Effector memory CD4-positive, alpha-beta T cell (primary cell): ENCODE data around the gene LRP6.

Experiments used
- DNase-seq, 3 donors: peaks; one replicate each; pipeline ENCODE4 v3.0.0-alpha.2; 2020
- H3K27ac ChIP-seq: 2 replicates; pipeline ENCODE4 v1.7.0; 2013; ENCODE audit warnings: mild to moderate bottlenecking, low read length, moderate library complexity; ENCODE audit not compliant: insufficient read depth, poor library complexity, severe bottlenecking
- H3K27me3 ChIP-seq: replicated peaks from 2 replicates; pipeline ENCODE4 v1.7.0; 2013; ENCODE audit warnings: mild to moderate bottlenecking, low read length; ENCODE audit not compliant: insufficient read depth, control insufficient read depth, poor library complexity, severe bottlenecking
- H3K36me3 ChIP-seq: 2 replicates; pipeline ENCODE4 v1.7.0; 2013; ENCODE audit warnings: mild to moderate bottlenecking, low read length, moderate library complexity; ENCODE audit not compliant: control insufficient read depth, insufficient read depth
- H3K4me1 ChIP-seq: 2 replicates; pipeline ENCODE4 v1.7.0; 2013; ENCODE audit warnings: low read length, mild to moderate bottlenecking; ENCODE audit not compliant: control insufficient read depth, insufficient read depth, poor library complexity, severe bottlenecking
- H3K4me3 ChIP-seq: 2 replicates; pipeline ENCODE4 v1.7.0; 2013; ENCODE audit warnings: low read length, low read depth, mild to moderate bottlenecking; ENCODE audit not compliant: insufficient read depth, poor library complexity, severe bottlenecking
- H3K9me3 ChIP-seq: 2 replicates; pipeline ENCODE4 v1.7.0; 2013; ENCODE audit warnings: mild to moderate bottlenecking, low read length, moderate library complexity; ENCODE audit not compliant: control insufficient read depth

Gene LRP6

DNA sequence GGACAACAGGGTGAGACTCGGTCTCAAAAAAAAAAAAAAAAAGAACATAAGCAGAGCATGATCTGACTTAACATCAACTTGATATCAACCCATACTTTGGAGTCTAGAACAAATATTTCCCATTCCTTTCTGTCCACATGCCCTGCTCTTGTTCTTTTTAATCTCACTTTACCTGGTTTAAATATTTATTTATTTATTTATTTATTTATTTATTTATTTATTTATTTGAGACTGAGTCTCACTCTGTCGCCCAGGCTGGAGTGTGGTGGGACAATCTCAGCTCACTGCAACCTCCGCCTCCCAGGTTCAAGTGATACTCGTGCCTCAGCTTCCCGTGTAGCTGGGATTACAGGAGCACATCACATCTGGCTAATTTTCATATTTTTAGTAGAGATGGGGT, 19.6 kb upstream of the LRP6 start:
- no peaks in the 10 kb centered on the region for H3K9me3 ChIP-seq
- no peaks in the 10 kb centered on the region for H3K36me3 ChIP-seq
- DNase-seq: no peak
- no peaks in the 10 kb centered on the region for H3K4me1 ChIP-seq
- H3K4me3 ChIP-seq: no peak overlapping the region
- no peaks in the 10 kb centered on the region for H3K27me3 ChIP-seq
- no peak overlapping the region for H3K27ac ChIP-seq

DNA sequence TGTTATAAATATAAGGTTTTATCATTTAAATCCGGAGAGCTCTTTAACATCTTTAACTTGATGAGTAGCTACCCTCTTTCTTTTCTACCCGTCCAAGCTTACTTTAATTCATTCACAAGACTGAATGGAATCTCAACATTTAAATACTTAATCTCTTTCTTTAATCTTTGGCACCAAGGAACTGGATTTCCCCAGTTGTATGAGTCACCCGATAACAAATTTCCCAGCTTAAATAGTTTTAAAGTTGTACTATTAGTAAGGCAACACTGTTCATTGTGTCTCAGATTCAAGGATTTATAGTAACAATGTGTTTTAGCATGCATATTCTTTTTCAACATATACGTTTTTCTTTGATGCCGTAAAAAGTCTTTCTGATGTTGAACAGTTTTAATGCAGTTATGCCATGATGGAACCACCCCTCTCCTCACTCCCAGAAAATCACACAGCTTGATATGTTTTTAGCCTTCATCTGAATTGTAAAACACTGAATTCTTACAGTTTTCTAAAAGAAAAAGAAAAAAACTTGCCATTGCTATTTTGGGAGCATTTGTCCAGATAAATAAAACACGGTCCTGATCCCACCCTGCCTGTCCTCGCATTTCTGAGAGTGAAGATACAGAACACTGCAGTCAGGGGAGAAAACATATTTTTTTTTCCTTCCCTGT, 16.0 kb upstream of the LRP6 start:
- no peaks in the 10 kb centered on the region for H3K27me3 ChIP-seq
- H3K36me3 ChIP-seq: no peaks in the 10 kb centered on the region
- H3K9me3 ChIP-seq: no peaks in the 10 kb centered on the region
- DNase-seq: no peak
- H3K4me1 ChIP-seq: no peaks in the 10 kb centered on the region
- H3K4me3 ChIP-seq: no peak overlapping the region
- no peak overlapping the region for H3K27ac ChIP-seq

- Histone ChIP-seq H3K36me3 (no peaks in the 10 kb centered on the region), H3K27ac (no peak overlapping the region), H3K9me3 (no peaks in the 10 kb centered on the region), H3K27me3 (no peaks in the 10 kb centered on the region), H3K4me3 (no peak overlapping the region), H3K4me1 (no peaks in the 10 kb centered on the region)
- DNase-seq: no peak
Measured at GRCh38 chr12:12282202-12282601, 15.4 kb upstream of the LRP6 start.

GRCh38 chr12:12281134-12281533, 14.3 kb upstream of the LRP6 start:
- H3K4me3 ChIP-seq: no peak overlapping the region

DNA sequence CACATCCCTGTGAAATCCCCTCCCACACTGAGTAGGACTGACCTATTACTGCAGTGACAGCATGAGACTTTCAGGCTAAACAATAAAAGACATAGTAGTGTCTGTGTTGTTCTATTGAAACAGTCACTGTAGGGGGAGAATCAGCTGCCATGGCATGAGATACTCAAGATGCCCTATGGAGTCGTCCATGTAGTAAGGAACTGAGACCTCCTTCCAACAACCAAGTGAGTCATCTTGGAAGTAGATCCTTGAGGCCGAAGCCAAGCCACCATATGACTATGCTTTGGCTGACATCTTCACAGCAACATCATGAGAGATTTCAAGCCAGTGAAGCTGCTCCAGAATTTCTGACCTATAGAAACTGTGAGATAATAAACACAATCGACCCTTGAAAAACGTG, 12.1 kb upstream of the LRP6 start:
- no peaks in the 10 kb centered on the region for H3K4me1 ChIP-seq
- H3K27ac ChIP-seq: no peak overlapping the region
- H3K27me3 ChIP-seq: no peaks in the 10 kb centered on the region
- no peak for DNase-seq
- H3K9me3 ChIP-seq: no peaks in the 10 kb centered on the region
- H3K4me3 ChIP-seq: no peak overlapping the region
- no peaks in the 10 kb centered on the region for H3K36me3 ChIP-seq

More at GRCh38 chr12:12281134-12281533, 14.3 kb upstream of the LRP6 start:
- DNase-seq: no peak
- Histone ChIP-seq H3K9me3 (no peaks in the 10 kb centered on the region), H3K4me1 (no peaks in the 10 kb centered on the region), H3K27ac (no peak overlapping the region), H3K36me3 (no peaks in the 10 kb centered on the region), H3K27me3 (no peaks in the 10 kb centered on the region)

DNA sequence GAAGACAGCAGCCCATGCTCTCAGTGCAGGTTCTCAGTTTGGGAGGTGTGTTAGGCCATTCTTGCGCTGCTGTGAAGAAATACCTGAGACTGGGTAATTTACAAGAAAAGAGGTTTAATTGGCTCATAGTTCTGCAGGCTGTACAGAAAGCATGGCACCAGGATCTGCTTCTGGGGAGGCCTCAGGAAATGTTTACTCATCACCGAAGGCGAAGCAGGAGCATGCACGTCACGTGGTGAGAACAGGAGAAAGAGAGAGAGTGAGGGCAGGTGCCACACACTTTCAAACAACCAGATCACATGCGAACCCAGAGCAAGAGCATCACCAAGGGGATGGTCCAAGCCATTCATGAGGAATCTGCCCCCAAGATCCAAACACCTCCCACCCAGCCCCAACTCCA, 9.0 kb upstream of the LRP6 start:
- no peak for DNase-seq
- no peak overlapping the region for H3K4me3 ChIP-seq
- H3K9me3 ChIP-seq: no peaks in the 10 kb centered on the region
- H3K36me3 ChIP-seq: no peaks in the 10 kb centered on the region
- no peak overlapping the region for H3K27ac ChIP-seq
- H3K27me3 ChIP-seq: no peaks in the 10 kb centered on the region
- no peaks in the 10 kb centered on the region for H3K4me1 ChIP-seq

DNA sequence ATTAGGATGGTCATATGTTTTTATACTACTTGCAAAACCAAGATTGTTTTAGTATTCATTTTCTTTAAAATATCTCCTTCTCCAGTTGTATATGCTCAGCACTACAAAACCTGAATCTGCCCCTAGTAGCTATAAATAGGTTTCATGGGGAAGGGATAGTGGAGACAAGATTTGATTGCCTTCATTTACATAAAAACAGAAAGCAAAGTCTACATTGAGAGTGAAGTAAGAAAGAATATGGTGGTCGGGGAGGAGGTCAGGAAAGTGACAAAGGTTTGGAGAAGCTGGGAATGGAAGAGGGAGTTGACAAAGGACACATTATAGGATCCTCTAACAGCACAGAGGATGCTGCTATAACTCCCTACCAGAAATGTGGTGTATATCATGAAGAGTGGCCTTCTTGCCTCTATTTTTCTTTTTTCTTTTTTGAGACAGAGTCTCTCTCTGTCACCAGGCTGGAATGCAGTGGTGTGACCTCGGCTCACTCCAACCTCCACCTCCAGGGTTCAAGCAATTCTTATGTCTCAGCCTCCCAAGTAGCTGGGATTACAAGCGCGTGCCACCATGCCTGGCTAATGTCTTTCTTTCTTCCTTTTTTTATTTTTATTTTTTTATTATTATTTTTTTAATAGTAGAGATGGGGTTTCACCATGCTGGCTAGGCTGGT, 6.6 kb upstream of the LRP6 start:
- H3K27ac ChIP-seq: no peak overlapping the region
- no peaks in the 10 kb centered on the region for H3K27me3 ChIP-seq
- no peak for DNase-seq
- H3K9me3 ChIP-seq: no peaks in the 10 kb centered on the region
- no peaks in the 10 kb centered on the region for H3K36me3 ChIP-seq
- H3K4me1 ChIP-seq: no peaks in the 10 kb centered on the region
- H3K4me3 ChIP-seq: no peak overlapping the region

- H3K4me3 ChIP-seq: no peak overlapping the region
- no peak overlapping the region for H3K27ac ChIP-seq
- no peaks in the 10 kb centered on the region for H3K36me3 ChIP-seq
- no peaks in the 10 kb centered on the region for H3K9me3 ChIP-seq
- DNase-seq: no peak
- H3K27me3 ChIP-seq: no peaks in the 10 kb centered on the region
- H3K4me1 ChIP-seq: no peaks in the 10 kb centered on the region
Measured at GRCh38 chr12:12272869-12273268, 6.0 kb upstream of the LRP6 start.

GRCh38 chr12:12270226-12270625, 3.4 kb upstream of the LRP6 start:
- no peak for DNase-seq

GRCh38 chr12:12267742-12268200, 927 bp upstream of the LRP6 start:
- no peaks in the 10 kb centered on the region for H3K9me3 ChIP-seq
- peaks cover 9% of the 10 kb centered on the region for H3K4me1 ChIP-seq
- peak overlapping the region; percentile 92 for H3K4me3 ChIP-seq
- no peaks in the 10 kb centered on the region for H3K27me3 ChIP-seq
- H3K27ac ChIP-seq: no peak overlapping the region
- H3K36me3 ChIP-seq: no peaks in the 10 kb centered on the region
- no peak for DNase-seq

More at GRCh38 chr12:12270226-12270625, 3.4 kb upstream of the LRP6 start:
- no peaks in the 10 kb centered on the region for H3K9me3 ChIP-seq
- no peak overlapping the region for H3K4me3 ChIP-seq
- peaks cover 9% of the 10 kb centered on the region for H3K4me1 ChIP-seq
- H3K27me3 ChIP-seq: no peaks in the 10 kb centered on the region
- no peak overlapping the region for H3K27ac ChIP-seq
- H3K36me3 ChIP-seq: no peaks in the 10 kb centered on the region
